RWPE2 (cell line): ENCODE data around the gene PSTK.

Experiments used
- ATAC-seq: fragments of 200-7000 bp; cut with Tn5 transposase; 3 replicates; pipeline ENCODE4 v1.9.1; 2021; ENCODE audit warnings: low read depth
- DNase-seq: peaks from one replicate; pipeline ENCODE4 v3.0.0-alpha.2; 2020; ENCODE audit warnings: low spot score
- H3K27ac ChIP-seq: fragments of 450-650 bp; 2 replicates; pipeline ENCODE4 v1.5.1; 2017; ENCODE audit warnings: mild to moderate bottlenecking; ENCODE audit not compliant: poor library complexity, severe bottlenecking
- H3K27me3 ChIP-seq: fragments of 250-450 bp; sonication (Bioruptor Pico); 2 replicates; pipeline ENCODE4 v1.5.1; 2021; ENCODE audit warnings: mild to moderate bottlenecking, moderate library complexity; ENCODE audit not compliant: insufficient read depth, poor library complexity, severe bottlenecking
- H3K36me3 ChIP-seq: fragments of 250-450 bp; sonication (Bioruptor Pico); 2 replicates; pipeline ENCODE4 v1.5.1; 2020; ENCODE audit warnings: low read depth, mild to moderate bottlenecking, moderate library complexity
- H3K4me1 ChIP-seq: fragments of 250-450 bp; sonication (Bioruptor Pico); 2 replicates; pipeline ENCODE4 v1.5.1; 2021; ENCODE audit warnings: mild to moderate bottlenecking, moderate library complexity; ENCODE audit not compliant: insufficient read depth, poor library complexity, severe bottlenecking
- H3K4me3 ChIP-seq: fragments of 250-450 bp; sonication (Bioruptor Pico); 2 replicates; pipeline ENCODE4 v1.5.1; 2021; ENCODE audit warnings: mild to moderate bottlenecking, moderate library complexity; ENCODE audit not compliant: severe bottlenecking
- H3K9me3 ChIP-seq: fragments of 250-450 bp; sonication (Bioruptor Pico); 2 replicates; pipeline ENCODE4 v1.5.1; 2021; ENCODE audit warnings: mild to moderate bottlenecking, moderate library complexity; ENCODE audit not compliant: severe bottlenecking
- TF ChIP-seq, protein P1 (sequence below): fragments of 450-650 bp; IDR thresholded peaks from one replicate; pipeline ENCODE4 v1.5.1; 2017; ENCODE audit warnings: mild to moderate bottlenecking, moderate library complexity; ENCODE audit not compliant: poor library complexity, severe bottlenecking

The PSTK gene

DNA sequence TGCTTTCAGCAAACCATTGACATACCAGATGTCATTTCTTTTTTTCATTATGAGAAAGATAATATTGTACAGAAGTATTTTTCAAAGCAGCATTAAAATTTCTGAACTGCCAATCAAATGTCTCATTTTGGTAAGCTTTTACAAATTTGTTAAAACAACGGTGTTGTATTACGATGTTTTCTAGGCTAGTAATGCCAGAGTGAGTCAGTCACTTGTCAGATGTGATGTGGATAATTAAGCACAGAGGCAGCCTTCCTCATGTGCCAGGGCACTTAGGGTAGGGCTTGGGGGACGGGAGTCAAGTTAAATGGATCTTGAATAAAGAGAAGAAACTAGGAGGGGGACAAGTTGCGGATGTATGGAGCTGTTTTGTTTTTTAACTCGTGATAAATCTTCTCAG is 10.1 kb downstream of the PSTK start:
- TF ChIP-seq, protein P1, sequence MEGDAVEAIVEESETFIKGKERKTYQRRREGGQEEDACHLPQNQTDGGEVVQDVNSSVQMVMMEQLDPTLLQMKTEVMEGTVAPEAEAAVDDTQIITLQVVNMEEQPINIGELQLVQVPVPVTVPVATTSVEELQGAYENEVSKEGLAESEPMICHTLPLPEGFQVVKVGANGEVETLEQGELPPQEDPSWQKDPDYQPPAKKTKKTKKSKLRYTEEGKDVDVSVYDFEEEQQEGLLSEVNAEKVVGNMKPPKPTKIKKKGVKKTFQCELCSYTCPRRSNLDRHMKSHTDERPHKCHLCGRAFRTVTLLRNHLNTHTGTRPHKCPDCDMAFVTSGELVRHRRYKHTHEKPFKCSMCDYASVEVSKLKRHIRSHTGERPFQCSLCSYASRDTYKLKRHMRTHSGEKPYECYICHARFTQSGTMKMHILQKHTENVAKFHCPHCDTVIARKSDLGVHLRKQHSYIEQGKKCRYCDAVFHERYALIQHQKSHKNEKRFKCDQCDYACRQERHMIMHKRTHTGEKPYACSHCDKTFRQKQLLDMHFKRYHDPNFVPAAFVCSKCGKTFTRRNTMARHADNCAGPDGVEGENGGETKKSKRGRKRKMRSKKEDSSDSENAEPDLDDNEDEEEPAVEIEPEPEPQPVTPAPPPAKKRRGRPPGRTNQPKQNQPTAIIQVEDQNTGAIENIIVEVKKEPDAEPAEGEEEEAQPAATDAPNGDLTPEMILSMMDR, result no peak
- no peaks in the 10 kb centered on the region for H3K4me1 ChIP-seq
- H3K4me3 ChIP-seq, result no peak overlapping the region
- H3K27ac ChIP-seq, result no peak overlapping the region
- peaks cover 57% of the 10 kb centered on the region for H3K36me3 ChIP-seq
- ATAC-seq, result no peak
- no peaks in the 10 kb centered on the region for H3K27me3 ChIP-seq
- no peaks in the 10 kb centered on the region for H3K9me3 ChIP-seq
- DNase-seq, result no peak

DNA sequence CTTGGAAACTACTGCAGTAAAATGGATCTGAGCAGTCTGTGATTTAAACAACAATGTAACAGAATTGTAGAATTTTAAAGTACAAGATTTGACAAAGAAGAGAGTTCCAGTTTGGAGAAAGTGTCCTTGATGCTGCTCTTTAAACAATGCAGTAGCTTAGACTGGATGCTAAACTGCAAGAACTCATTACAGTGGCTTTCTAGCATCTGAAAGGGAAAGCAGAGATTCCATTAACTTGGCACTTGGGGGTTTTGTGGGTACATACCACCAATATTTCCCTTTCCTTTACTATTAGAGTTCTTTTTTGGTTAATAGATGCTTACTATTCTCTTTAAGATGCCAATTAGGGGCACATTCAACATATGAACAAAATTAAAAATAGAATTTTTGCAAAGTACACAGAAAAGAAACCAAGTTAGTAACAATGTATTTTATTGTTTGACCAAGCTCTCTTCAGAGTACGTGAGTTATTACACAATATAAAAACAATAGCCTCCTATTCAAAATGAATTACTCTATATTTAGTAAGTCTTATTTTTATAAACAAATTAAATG is 11.9 kb downstream of the PSTK start:
- Histone ChIP-seq H3K4me3 (no peak overlapping the region), H3K27ac (no peak overlapping the region), H3K9me3 (no peaks in the 10 kb centered on the region), H3K36me3 (peaks cover 65% of the 10 kb centered on the region), H3K27me3 (no peaks in the 10 kb centered on the region), H3K4me1 (no peaks in the 10 kb centered on the region)
- DNase-seq (no peak), ATAC-seq (no peak)
- TF ChIP-seq, protein P1, result no peak

DNA sequence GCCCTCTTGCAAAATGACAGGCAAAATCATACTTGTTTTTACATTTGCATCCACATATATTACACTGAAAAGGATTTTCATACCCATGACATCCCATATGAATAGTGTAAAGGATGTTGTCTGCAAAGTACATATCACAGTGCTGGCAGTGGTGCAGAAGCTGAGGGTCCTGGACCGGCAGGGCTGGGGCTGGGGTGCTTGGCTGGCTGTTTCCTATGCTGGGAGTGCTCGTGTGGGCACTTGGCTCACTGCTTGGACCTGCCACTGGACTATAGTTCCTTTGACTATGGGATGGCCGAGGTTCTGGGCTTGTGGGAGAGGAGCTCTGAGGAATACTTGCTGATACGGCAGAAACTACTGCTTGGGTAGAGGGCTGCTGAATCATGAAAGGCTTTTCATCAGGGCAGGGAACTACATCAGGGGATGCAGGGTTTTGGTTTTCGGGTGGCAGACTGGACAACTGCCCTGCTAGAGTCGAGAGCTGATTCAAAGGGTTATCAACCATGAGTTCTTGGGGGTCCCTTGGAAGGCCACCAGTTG is 13.7 kb downstream of the PSTK start:
- Histone ChIP-seq H3K27ac (no peak overlapping the region), H3K27me3 (no peaks in the 10 kb centered on the region), H3K4me1 (no peaks in the 10 kb centered on the region), H3K4me3 (no peak overlapping the region), H3K36me3 (peaks cover 61% of the 10 kb centered on the region), H3K9me3 (no peaks in the 10 kb centered on the region)
- ATAC-seq (no peak), DNase-seq (no peak)
- TF ChIP-seq, protein P1, result no peak

DNA sequence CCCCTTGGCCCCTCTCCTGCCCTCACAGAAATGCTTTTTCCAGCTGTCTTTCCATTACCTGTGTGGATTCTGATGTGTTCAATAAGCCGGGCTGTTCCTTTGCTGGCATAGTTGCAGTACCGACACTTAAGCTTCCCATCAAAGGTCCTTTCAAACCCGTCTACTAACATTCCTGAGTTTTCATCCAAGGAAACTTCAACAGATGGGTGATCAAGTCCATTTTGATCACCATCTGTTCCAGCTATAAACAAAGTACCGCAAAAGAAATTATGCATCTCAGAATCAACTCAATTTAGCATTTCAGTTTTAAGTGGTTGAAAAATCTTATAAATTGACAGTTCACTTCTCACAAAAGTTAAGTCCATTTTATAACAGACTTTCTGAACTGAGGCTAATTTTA is 15.7 kb downstream of the PSTK start:
- no peaks in the 10 kb centered on the region for H3K27me3 ChIP-seq
- peaks cover 51% of the 10 kb centered on the region for H3K36me3 ChIP-seq
- TF ChIP-seq, protein P1, result no peak
- no peak overlapping the region for H3K27ac ChIP-seq
- DNase-seq (no peak), ATAC-seq (no peak)
- H3K4me3 ChIP-seq, result no peak overlapping the region
- peaks cover 3% of the 10 kb centered on the region for H3K4me1 ChIP-seq
- H3K9me3 ChIP-seq, result no peaks in the 10 kb centered on the region

DNA sequence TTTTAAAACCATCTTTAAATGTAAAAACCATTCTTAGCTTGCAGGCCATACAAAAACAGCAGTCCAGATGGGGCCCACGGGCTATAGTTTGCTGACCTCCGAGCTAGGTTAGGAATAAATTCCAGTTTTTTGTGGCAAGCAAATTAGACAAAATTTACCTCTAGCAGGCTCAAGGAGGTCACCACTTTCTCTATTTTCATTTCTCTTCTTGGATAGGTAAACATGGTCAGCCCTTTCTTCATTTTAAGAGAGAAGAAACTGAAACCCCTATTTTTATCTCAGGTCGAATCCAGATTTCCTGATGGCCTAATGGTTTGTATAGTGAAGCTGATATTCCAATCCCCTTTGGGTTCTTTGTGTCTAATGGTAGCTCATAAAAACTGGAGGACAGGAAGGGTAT is 17.7 kb downstream of the PSTK start:
- H3K27me3 ChIP-seq, result no peaks in the 10 kb centered on the region
- H3K27ac ChIP-seq, result no peak overlapping the region
- H3K4me3 ChIP-seq, result no peak overlapping the region
- H3K36me3 ChIP-seq, result peaks cover 31% of the 10 kb centered on the region
- H3K9me3 ChIP-seq, result no peaks in the 10 kb centered on the region
- H3K4me1 ChIP-seq, result peaks cover 3% of the 10 kb centered on the region
- TF ChIP-seq, protein P1, result no peak
- DNase-seq, result no peak
- no peak for ATAC-seq
